Keratinocyte (primary cell): ENCODE results near the gene ACO2. TPM values are rescaled to one million over a fixed set of nuclear protein-coding genes. Genes with fewer than 3 reads are reported as not detected.
A peak's percentile ranks its signal among the peaks of the same experiment; 100 is the strongest.

Source experiments
- DNase-seq: peaks from one replicate; pipeline ENCODE4 v3.0.0-alpha.2; 2011; ENCODE audit warnings: low read depth, missing footprints, low spot score
- FAIRE-seq: peaks from 2 replicates; lab custom pipeline; 2011; peaks lifted over from hg19 to GRCh38; lab: Jason Lieb, UNC
- H2AFZ ChIP-seq: 2 replicates; pipeline ENCODE4 v1.6.0; 2012; ENCODE audit warnings: low read length, control low read depth, inconsistent platforms; ENCODE audit not compliant: control insufficient read depth
- H3K27ac ChIP-seq: 2 replicates; pipeline ENCODE4 v1.5.1; 2011; ENCODE audit warnings: low read length; ENCODE audit not compliant: control insufficient read depth, insufficient read depth
- H3K27me3 ChIP-seq: 3 replicates; pipeline ENCODE4 v1.6.0; 2011; ENCODE audit warnings: low read length; ENCODE audit not compliant: control insufficient read depth, insufficient read depth; ENCODE audit errors: extremely low read depth
- H3K36me3 ChIP-seq, 2 experiments: 2 replicates in 1 of 2; 3 replicates in 1 of 2; pipeline ENCODE4 v1.5.1; 2011; ENCODE audit warnings: low read length in 2 of 2, mild to moderate bottlenecking in 1 of 2; ENCODE audit not compliant: control insufficient read depth in 2 of 2, insufficient read depth in 2 of 2; ENCODE audit errors: extremely low read depth in 1 of 2
- H3K4me1 ChIP-seq: 3 replicates; pipeline ENCODE4 v1.5.1; 2011; ENCODE audit warnings: low read length; ENCODE audit not compliant: control insufficient read depth, insufficient read depth; ENCODE audit errors: extremely low read depth
- H3K4me2 ChIP-seq: 3 replicates; pipeline ENCODE4 v1.6.0; 2011; ENCODE audit warnings: low read depth, low read length; ENCODE audit not compliant: control insufficient read depth, insufficient read depth; ENCODE audit errors: extremely low read depth
- H3K4me3 ChIP-seq, 3 experiments: fragments of 200-600 bp in 1 of 3; sonication (generic) in 1 of 3; 2 replicates in 2 of 3; 3 replicates in 1 of 3; pipeline ENCODE4 v1.5.1; 2011 to 2016; ENCODE audit warnings: low read length in 3 of 3, mild to moderate bottlenecking in 3 of 3, control low read depth in 2 of 3, inconsistent platforms in 1 of 3, low read depth in 1 of 3, mixed read lengths in 1 of 3, mixed run types in 1 of 3, moderate library complexity in 1 of 3; ENCODE audit not compliant: control insufficient read depth in 2 of 3, insufficient read depth in 2 of 3; ENCODE audit errors: extremely low read depth in 1 of 3
- H3K79me2 ChIP-seq: 2 replicates; pipeline ENCODE4 v1.6.0; 2012; ENCODE audit warnings: low read length; ENCODE audit not compliant: control insufficient read depth, insufficient read depth
- H3K9ac ChIP-seq: 3 replicates; pipeline ENCODE4 v1.6.0; 2011; ENCODE audit warnings: low read length; ENCODE audit not compliant: control insufficient read depth, insufficient read depth; ENCODE audit errors: extremely low read depth
- H3K9me1 ChIP-seq: 3 replicates; pipeline ENCODE4 v1.6.0; 2011; ENCODE audit warnings: low read length; ENCODE audit not compliant: control insufficient read depth, insufficient read depth; ENCODE audit errors: extremely low read depth
- H3K9me3 ChIP-seq: 2 replicates; pipeline ENCODE4 v1.5.1; 2012; ENCODE audit warnings: low read depth, low read length; ENCODE audit not compliant: control insufficient read depth
- H4K20me1 ChIP-seq: 3 replicates; pipeline ENCODE4 v1.6.0; 2011; ENCODE audit warnings: low read length; ENCODE audit not compliant: control insufficient read depth, insufficient read depth; ENCODE audit errors: extremely low read depth
- EZH2 ChIP-seq: IDR thresholded peaks from one replicate; pipeline ENCODE4 v1.6.1; 2012; ENCODE audit warnings: inconsistent platforms, mild to moderate bottlenecking, low read length, moderate library complexity
- dilution Hi-C: fragments of 300-500 bp; cut with MboI; formaldehyde crosslinking; loops from one replicate; pipeline ENCODE4 v1.7.0; 2020; ENCODE audit warnings: low sequenced_read_pairs; ENCODE audit not compliant: extremely low pct_ligation_motif_present
- polyA minus RNA-seq, 3 experiments: library from RNA; depleted of rRNA, polyadenylated mRNA; stranded (reverse); fragments of >200 nt; gene quantifications; 1 replicate in 1 of 3; 2 replicates in 1 of 3; 3 replicates in 1 of 3; pipeline ENCODE4 v1.2.3, GENCODE V29; 2011
- polyA plus RNA-seq, 5 experiments: library from polyadenylated mRNA; depleted of rRNA in 3 of 5; stranded (reverse) in 3 of 5; stranded (forward) in 1 of 5; unstranded in 1 of 5; fragments of >200 nt; gene quantifications; 1 replicate in 1 of 5; 2 replicates in 3 of 5; 3 replicates in 1 of 5; pipeline versions ENCODE4 v1.2.1 to v1.2.3, GENCODE V29; 2011 to 2012; ENCODE audit warnings: missing spikeins in 2 of 5, low read depth in 1 of 5, low replicate concordance in 1 of 5
- TF ChIP-seq, protein P1 (sequence below), 3 experiments: IDR thresholded peaks in 1 of 3; conservative IDR thresholded peaks in 1 of 3; optimal IDR thresholded peaks in 1 of 3; 2 replicates in 2 of 3; 3 replicates in 1 of 3; pipeline versions ENCODE3 to v1.5.1; 2011; ENCODE audit warnings: low read length in 3 of 3, mild to moderate bottlenecking in 3 of 3, moderate library complexity in 2 of 3, control low read depth in 1 of 3, inconsistent platforms in 1 of 3; ENCODE audit not compliant: insufficient read depth in 2 of 3; ENCODE audit errors: extremely low read depth in 1 of 3

Gene ACO2
- 20.7 to 57.9 TPM (median 37.2 TPM) in 3 replicates for polyA plus RNA-seq
- 40.0 TPM for polyA plus RNA-seq (2011; ENCODE audit: low read depth)
- polyA plus RNA-seq (2011; cell fraction: cytosol; rRNA removed), result 35.0 and 56.8 TPM in 2 replicates
- 71.1 and 86.9 TPM in 2 replicates for polyA plus RNA-seq (2011; cell fraction: nucleus; rRNA removed)
- 63.5 and 73.5 TPM in 2 replicates for polyA plus RNA-seq (2012; ENCODE audit: low replicate concordance)
- 24.7 to 137 TPM (median 37.7 TPM) in 3 replicates for polyA minus RNA-seq
- polyA minus RNA-seq (2011; cell fraction: cytosol; rRNA and poly(A)+ RNA removed), result 32.4 TPM
- 49.6 and 64.0 TPM in 2 replicates for polyA minus RNA-seq (2011; cell fraction: nucleus; rRNA and poly(A)+ RNA removed)

- peak; percentile 75 for FAIRE-seq
- dilution Hi-C loops, result no loop called here
- peak within 1 kb of the TSS; percentile 96 for H2AFZ ChIP-seq
Observed at GRCh38 chr22:41468381-41469217, at the start of gene ACO2, which contains the start of gene PHF5A. Gene ACO2, plus strand, starts transcription at chr22:41469117. Its CDS starts 30 bp downstream, at chr22:41469147. Gene PHF5A, minus strand, starts transcription at chr22:41468692. Its CDS starts 39 bp downstream, at chr22:41468653.

DNA sequence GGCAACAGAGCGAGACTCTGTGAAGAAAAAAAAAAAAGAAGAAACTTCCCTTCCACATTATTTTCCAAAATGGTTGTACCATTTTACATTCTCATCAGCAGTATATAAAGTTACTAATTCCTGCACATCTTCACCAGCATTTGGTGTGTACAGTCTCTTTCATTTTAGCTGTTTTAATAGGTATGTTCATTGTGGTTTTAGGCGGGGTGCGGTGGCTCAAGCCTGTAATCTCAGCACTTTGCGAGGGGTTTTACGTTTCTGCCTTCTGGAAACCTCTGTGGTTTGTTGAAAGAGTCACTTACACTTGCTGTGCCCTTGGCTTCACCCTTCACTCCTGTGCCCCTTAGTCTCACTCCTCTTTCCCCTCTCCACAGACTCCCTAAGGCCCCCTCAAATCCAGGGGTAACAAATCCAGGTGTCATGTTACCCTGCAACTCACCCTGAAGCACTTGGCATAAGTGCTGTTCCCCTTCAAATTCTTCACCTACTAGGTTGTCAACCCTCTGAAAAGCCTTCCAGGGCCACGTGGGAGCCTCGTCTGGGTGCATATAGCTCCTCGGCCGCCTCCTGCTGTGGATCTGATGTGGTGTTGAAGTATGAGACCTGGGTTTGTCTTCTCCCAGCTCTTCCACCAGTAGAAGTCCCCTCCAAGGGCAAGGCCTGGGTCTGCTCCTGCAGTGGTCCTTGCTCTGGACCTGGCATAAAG lies 43.1 kb upstream of the ACO2 start:
- Histone ChIP-seq H3K36me3 (peaks cover 0 to 4% of the 10 kb centered on the region in 2 experiments), H3K4me3 (no peak overlapping the region), H3K4me1 (no peaks in the 10 kb centered on the region), H3K9ac (no peak overlapping the region), H2AFZ (no peak overlapping the region), H3K27me3 (no peaks in the 10 kb centered on the region), H3K9me1 (no peaks in the 10 kb centered on the region), H3K27ac (no peak overlapping the region), H3K9me3 (no peaks in the 10 kb centered on the region), H3K4me2 (no peak overlapping the region), H4K20me1 (no peaks in the 10 kb centered on the region), H3K79me2 (no peaks in the 10 kb centered on the region)
- TF ChIP-seq EZH2, result no peak
- TF ChIP-seq, protein P1, sequence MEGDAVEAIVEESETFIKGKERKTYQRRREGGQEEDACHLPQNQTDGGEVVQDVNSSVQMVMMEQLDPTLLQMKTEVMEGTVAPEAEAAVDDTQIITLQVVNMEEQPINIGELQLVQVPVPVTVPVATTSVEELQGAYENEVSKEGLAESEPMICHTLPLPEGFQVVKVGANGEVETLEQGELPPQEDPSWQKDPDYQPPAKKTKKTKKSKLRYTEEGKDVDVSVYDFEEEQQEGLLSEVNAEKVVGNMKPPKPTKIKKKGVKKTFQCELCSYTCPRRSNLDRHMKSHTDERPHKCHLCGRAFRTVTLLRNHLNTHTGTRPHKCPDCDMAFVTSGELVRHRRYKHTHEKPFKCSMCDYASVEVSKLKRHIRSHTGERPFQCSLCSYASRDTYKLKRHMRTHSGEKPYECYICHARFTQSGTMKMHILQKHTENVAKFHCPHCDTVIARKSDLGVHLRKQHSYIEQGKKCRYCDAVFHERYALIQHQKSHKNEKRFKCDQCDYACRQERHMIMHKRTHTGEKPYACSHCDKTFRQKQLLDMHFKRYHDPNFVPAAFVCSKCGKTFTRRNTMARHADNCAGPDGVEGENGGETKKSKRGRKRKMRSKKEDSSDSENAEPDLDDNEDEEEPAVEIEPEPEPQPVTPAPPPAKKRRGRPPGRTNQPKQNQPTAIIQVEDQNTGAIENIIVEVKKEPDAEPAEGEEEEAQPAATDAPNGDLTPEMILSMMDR (optimal IDR thresholded peaks at IDR 0.05 in 1 of 3, IDR thresholded peaks at IDR 0.05 in 1 of 3, conservative IDR thresholded peaks at IDR 0.05 in 1 of 3; ENCODE audit: extremely low read depth in 1 of 3, insufficient read depth in 2 of 3, low read length in 3 of 3), result no peak
- dilution Hi-C loops, result no loop called here
- FAIRE-seq (no peak), DNase-seq (no peak)

More at GRCh38 chr22:41468381-41469217, at the start of gene ACO2, which contains the start of gene PHF5A:
- TF ChIP-seq EZH2, result no peak
- TF ChIP-seq, protein P1 (optimal IDR thresholded peaks at IDR 0.05 in 1 of 3, IDR thresholded peaks at IDR 0.05 in 1 of 3, conservative IDR thresholded peaks at IDR 0.05 in 1 of 3; ENCODE audit: extremely low read depth in 1 of 3, insufficient read depth in 2 of 3, low read length in 3 of 3), result no peak
- Histone ChIP-seq H3K9ac (peak within 1 kb of the TSS; percentile 98), H3K9me1 (no peaks in the 10 kb centered on the region), H3K4me3 (peak within 1 kb of the TSS; percentile 89 to 98 (median 94)), H3K27me3 (no peaks in the 10 kb centered on the region), H3K79me2 (peaks cover 78% of the 10 kb centered on the region), H3K36me3 (peaks cover 26 to 33% of the 10 kb centered on the region in 2 experiments), H3K4me1 (peaks cover 19% of the 10 kb centered on the region), H3K4me2 (peak within 1 kb of the TSS; percentile 95), H3K9me3 (no peaks in the 10 kb centered on the region), H3K27ac (peak within 1 kb of the TSS; percentile 100), H4K20me1 (no peaks in the 10 kb centered on the region)
- DNase-seq, result peak; percentile 76
